HFFc6 (cell line): Measurements from ENCODE around the gene BICRA. TPM values are rescaled to one million over a fixed set of nuclear protein-coding genes. Genes with fewer than 3 reads are reported as not detected.
A peak's percentile ranks its signal among the peaks of the same experiment; 100 is the strongest.

Experiments used
- DNase-seq: peaks from one replicate; pipeline ENCODE4 v3.0.0-alpha.2; 2018
- H3K27ac Mint-ChIP-seq: 2 replicates; pipeline ENCODE4 v1.8.0; 2020; ENCODE audit warnings: mild to moderate bottlenecking, mixed read lengths
- H3K27me3 Mint-ChIP-seq: 2 replicates; pipeline ENCODE4 v1.8.0; 2021; ENCODE audit warnings: mild to moderate bottlenecking, moderate library complexity, mixed read lengths; ENCODE audit not compliant: insufficient read depth
- H3K36me3 Mint-ChIP-seq: 2 replicates; pipeline ENCODE4 v1.8.0; 2021; ENCODE audit warnings: low read depth, mixed read lengths
- H3K4me1 Mint-ChIP-seq: 2 replicates; pipeline ENCODE4 v1.8.0; 2020; ENCODE audit warnings: low read depth, mixed read lengths
- H3K4me3 Mint-ChIP-seq: 2 replicates; pipeline ENCODE4 v1.8.0; 2020; ENCODE audit warnings: mild to moderate bottlenecking, moderate library complexity, mixed read lengths
- H3K9me3 Mint-ChIP-seq: 2 replicates; pipeline ENCODE4 v1.8.0; 2020; ENCODE audit warnings: mild to moderate bottlenecking, mixed read lengths
- CTCF ChIP-seq: fragments of 200-600 bp; sonication (generic); IDR thresholded peaks from 2 replicates; pipeline ENCODE4 v1.5.0; 2021; ENCODE audit warnings: antibody characterized with exemption, mild to moderate bottlenecking
- total RNA-seq, 6 experiments: library from RNA; stranded (reverse); fragmentation: NEBNext Ultra II Directional; extraction: Animal tissue kit (Norgen Biotek cat#: 25700); gene quantifications; 2 replicates in 1 of 6; 3 replicates in 5 of 6; pipeline ENCODE4 v1.2.3, GENCODE V29; 2021

BICRA gene
- total RNA-seq, 6 experiments from 2014 or later: 11.8 to 16.7 (median 15.5) TPM

DNA sequence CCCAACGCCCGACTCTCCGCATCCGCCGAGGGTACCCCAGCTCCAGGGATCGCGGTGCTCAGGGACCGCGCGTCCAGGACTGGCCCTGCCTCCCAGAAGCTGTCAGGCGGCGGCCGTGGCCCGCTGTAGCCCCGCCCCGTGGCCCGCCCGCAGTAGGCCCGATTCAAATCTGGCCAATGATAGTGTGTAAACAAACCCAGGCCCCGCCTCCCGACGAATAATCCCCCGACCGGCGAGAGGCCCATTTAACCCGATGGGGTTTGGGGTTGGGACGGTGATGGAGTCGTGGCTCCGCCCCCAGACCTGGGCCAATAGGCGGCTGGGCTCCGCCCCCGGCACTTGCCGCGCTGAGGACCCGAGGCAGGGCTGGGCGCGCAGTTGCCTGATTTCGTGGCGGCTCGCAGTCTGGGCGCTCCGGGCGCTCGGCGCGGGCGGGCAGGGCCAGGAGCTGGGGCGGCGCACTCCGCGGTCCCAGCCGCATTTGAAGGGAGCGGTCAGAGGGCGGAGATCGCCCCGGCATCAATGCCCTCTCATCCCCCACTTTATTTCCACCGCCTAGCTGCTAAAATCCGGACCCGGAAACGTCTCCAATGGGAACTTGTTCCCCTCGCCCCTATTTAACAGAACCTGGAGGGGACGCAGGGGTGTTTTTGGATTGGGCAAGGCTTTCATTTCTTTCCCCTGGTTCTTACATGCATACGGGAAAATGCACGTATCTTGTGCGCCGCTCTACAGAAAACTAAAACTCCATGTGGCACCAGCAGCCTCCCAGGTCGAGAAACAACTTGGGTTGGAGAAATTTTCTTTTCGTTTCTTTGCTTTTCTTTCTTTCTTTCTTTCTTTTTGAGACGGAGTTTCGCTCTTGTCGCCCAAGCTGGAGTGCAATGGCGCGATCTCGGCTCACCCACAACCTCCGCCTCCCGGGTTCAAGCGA is 8.4 kb upstream of the BICRA start:
- Mint-ChIP-seq H3K36me3 (peaks cover 5% of the 10 kb centered on the region; the same call in 1 of the 2 replicates), H3K9me3 (no peaks in the 10 kb centered on the region), H3K4me1 (peaks cover 30% of the 10 kb centered on the region), H3K27me3 (no peaks in the 10 kb centered on the region), H3K4me3 (peak overlapping the region; percentile 90), H3K27ac (peak overlapping the region; percentile 96)
- peak; percentile 6; the same call in 1 of the 2 replicates for TF ChIP-seq CTCF
- DNase-seq: peak; percentile 99

DNA sequence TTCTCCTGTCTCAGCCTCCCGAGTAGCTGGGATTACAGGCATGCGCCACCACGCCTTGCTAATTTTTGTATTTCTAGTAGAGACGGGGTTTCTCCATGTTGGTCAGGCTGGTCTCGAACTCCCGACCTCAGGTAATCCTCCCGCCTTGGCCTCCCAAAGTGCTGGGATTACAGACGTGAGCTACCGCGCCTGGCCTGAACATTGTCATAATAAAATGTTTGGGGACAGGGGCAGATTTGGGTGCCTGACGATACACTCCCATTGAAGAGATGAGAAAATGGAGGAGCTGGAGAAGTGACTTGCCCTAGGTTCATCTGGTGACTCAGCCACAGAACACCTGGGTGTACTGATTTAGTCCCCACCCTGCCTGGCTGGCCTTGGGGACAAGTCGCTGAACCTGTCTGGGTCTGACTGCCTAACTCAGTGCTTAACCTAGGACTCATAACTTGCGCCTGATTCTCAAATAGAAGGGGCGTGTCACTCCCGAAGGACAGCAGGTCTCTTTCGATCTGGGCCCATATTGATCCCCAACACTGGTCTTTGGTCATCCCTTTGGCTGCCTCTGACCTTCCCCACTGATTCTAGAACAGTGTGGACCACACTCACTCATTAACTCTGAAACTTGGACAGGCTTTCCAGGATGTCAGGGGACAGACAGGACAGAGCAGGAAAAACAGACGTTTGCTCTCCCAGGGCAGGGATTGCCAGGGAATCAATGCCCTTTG is 7.6 kb upstream of the BICRA start:
- H3K9me3 Mint-ChIP-seq: no peaks in the 10 kb centered on the region
- H3K27me3 Mint-ChIP-seq: no peaks in the 10 kb centered on the region
- peaks cover 23% of the 10 kb centered on the region for H3K4me1 Mint-ChIP-seq
- peaks cover 5% of the 10 kb centered on the region; the same call in 1 of the 2 replicates for H3K36me3 Mint-ChIP-seq
- DNase-seq: no peak
- H3K4me3 Mint-ChIP-seq: peak overlapping the region; percentile 88
- H3K27ac Mint-ChIP-seq: peak overlapping the region; percentile 83
- TF ChIP-seq CTCF: no peak

DNA sequence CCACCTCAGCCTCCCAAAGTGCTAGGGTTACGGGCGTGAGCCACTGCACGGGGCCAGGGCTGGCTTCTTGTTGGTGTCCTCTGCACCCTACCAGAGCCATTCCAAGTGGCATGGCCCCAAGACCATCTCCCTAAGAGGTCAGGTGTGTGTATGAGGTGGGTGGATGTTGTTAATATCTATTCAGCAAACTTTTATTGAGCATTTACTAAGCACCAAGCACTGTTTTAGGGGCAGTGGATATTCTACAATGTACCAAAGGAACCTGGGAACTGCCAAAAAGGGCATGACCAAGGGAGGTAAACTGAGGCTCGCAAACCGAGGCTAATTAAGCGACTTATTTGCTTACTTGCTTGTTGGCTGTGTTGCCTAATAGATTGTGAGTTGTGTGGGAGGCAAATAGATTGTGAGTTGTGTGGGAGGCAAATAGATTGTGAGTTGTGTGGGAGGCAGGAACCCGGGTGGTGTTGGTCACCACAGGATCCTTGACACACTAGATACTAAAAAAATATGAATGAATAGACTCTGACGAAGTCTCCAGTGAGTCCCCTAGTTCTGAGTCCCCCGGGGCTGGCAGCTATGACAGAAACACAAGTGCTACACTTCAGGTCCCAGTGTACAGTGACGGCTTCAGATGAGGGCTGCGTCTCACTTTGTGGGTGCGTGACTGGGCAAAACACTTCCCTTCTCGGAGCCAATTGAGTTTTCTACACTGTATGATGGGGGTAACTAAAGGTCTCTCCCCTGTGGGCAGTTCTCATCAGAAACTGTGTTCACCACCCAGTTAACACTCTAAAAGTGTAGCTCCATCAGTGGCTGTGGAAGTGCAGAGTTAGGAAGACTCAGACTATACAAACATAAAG is 5.0 kb upstream of the BICRA start:
- peaks cover 13% of the 10 kb centered on the region; the same call in 1 of the 2 replicates for H3K36me3 Mint-ChIP-seq
- no peak overlapping the region; the same call in 1 of the 2 replicates for H3K27ac Mint-ChIP-seq
- no peak for TF ChIP-seq CTCF
- H3K4me1 Mint-ChIP-seq: peaks cover 18% of the 10 kb centered on the region
- H3K4me3 Mint-ChIP-seq: no peak overlapping the region
- H3K27me3 Mint-ChIP-seq: no peaks in the 10 kb centered on the region
- H3K9me3 Mint-ChIP-seq: no peaks in the 10 kb centered on the region
- DNase-seq: no peak

- Mint-ChIP-seq H3K4me1 (peaks cover 24% of the 10 kb centered on the region), H3K36me3 (peaks cover 10% of the 10 kb centered on the region; the same call in 1 of the 2 replicates), H3K27me3 (no peaks in the 10 kb centered on the region), H3K9me3 (no peaks in the 10 kb centered on the region), H3K4me3 (peak overlapping the region; percentile 91), H3K27ac (peak overlapping the region; percentile 82)
- no peak for TF ChIP-seq CTCF
- DNase-seq: no peak
Observed at GRCh38 chr19:47607564-47608073, 1.3 kb upstream of the BICRA start.
